Activated naive CD8-positive, alpha-beta T cell treated with anti-CD3 and anti-CD28 coated beads, Interleukin-2, amount 50 U/mL, for 16 hours (primary cell): ENCODE results near the gene GAD2.

ENCODE experiments used
- DNase-seq: peaks from one replicate; pipeline ENCODE4 v3.0.0-alpha.2; 2020; ENCODE audit warnings: low read depth, low spot score

Gene GAD2

GRCh38 chr10:26221541-26221940 lies 5.0 kb downstream of the GAD2 start:
- no peak for DNase-seq

GRCh38 chr10:26222563-26222962 lies 6.0 kb downstream of the GAD2 start:
- no peak for DNase-seq

- no peak for DNase-seq
These were observed 8.7 kb downstream of the GAD2 start for GRCh38 chr10:26225322-26225721.

- no peak for DNase-seq
These were observed 11.2 kb downstream of the GAD2 start for GRCh38 chr10:26227786-26228185.

- DNase-seq, result no peak
These were observed 15.6 kb downstream of the GAD2 start for GRCh38 chr10:26232174-26232573.

- DNase-seq, result no peak
These were observed 19.2 kb downstream of the GAD2 start for GRCh38 chr10:26235761-26236160.

GRCh38 chr10:26238378-26238777 lies 21.8 kb downstream of the GAD2 start:
- no peak for DNase-seq

- DNase-seq, result no peak
These were observed 26.3 kb downstream of the GAD2 start for GRCh38 chr10:26242706-26243350.

- DNase-seq, result no peak
These were observed 26.8 kb downstream of the GAD2 start for GRCh38 chr10:26243351-26243720.

GRCh38 chr10:26249681-26250080 lies 33.1 kb downstream of the GAD2 start:
- no peak for DNase-seq

GRCh38 chr10:26251925-26252324 lies 35.4 kb downstream of the GAD2 start:
- no peak for DNase-seq

GRCh38 chr10:26254616-26255015 lies 38.0 kb downstream of the GAD2 start:
- no peak for DNase-seq

GRCh38 chr10:26259341-26259740 lies 42.8 kb downstream of the GAD2 start:
- DNase-seq, result no peak

- no peak for DNase-seq
These were observed 53.2 kb downstream of the GAD2 start for GRCh38 chr10:26269754-26270153.

GRCh38 chr10:26274391-26274790 lies 57.8 kb downstream of the GAD2 start:
- DNase-seq, result no peak

GRCh38 chr10:26278295-26278694 lies 61.7 kb downstream of the GAD2 start:
- no peak for DNase-seq

- no peak for DNase-seq
These were observed 73.7 kb downstream of the GAD2 start for GRCh38 chr10:26290236-26290635.

- no peak for DNase-seq
These were observed 75.3 kb downstream of the GAD2 start for GRCh38 chr10:26291721-26292480.

GRCh38 chr10:26296360-26296759 lies 79.8 kb downstream of the GAD2 start:
- no peak for DNase-seq

- DNase-seq, result no peak
These were observed 83.4 kb downstream of the GAD2 start for GRCh38 chr10:26300001-26300400.

GRCh38 chr10:26303366-26303765 lies 86.8 kb downstream of the GAD2 start:
- DNase-seq, result no peak

- no peak for DNase-seq
These were observed 93.8 kb downstream of the GAD2 start for GRCh38 chr10:26310361-26310760.

- no peak for DNase-seq
These were observed 94.9 kb downstream of the GAD2 start for GRCh38 chr10:26311383-26311940.
